ENCODE data around the gene GABRB1.

The GABRB1 gene

GRCh38 chr4:47271291-47271690 lies 239.9 kb downstream of the GABRB1 start:
- H3K4me3 ChIP-seq (IDR thresholded peaks at IDR 0.05; ENCODE audit: insufficient read depth, low read depth, low read length), result no peak overlapping the region
- TF ChIP-seq, protein P1, sequence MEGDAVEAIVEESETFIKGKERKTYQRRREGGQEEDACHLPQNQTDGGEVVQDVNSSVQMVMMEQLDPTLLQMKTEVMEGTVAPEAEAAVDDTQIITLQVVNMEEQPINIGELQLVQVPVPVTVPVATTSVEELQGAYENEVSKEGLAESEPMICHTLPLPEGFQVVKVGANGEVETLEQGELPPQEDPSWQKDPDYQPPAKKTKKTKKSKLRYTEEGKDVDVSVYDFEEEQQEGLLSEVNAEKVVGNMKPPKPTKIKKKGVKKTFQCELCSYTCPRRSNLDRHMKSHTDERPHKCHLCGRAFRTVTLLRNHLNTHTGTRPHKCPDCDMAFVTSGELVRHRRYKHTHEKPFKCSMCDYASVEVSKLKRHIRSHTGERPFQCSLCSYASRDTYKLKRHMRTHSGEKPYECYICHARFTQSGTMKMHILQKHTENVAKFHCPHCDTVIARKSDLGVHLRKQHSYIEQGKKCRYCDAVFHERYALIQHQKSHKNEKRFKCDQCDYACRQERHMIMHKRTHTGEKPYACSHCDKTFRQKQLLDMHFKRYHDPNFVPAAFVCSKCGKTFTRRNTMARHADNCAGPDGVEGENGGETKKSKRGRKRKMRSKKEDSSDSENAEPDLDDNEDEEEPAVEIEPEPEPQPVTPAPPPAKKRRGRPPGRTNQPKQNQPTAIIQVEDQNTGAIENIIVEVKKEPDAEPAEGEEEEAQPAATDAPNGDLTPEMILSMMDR (conservative IDR thresholded peaks at IDR 0.05; ENCODE audit: low read depth, low read length), result no peak

DNA sequence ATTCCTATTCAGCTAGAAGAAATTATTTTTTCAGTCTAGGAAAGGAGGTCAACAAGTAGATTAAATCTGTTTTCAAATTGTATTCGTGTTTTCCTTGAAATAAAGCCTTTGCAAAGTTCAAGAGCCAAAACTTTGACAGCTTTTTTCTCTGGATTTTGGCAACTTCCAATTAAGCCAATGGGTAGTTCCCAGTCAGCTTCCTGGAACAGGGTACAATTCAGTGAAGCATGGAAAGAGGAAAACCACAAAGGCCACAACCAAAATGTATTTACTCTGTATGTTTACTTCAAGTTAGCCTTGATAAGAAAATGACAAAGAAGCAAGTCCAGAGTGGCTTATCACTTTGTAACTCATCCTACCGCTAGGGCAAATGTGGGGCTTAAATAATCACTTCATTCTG lies 243.5 kb downstream of the GABRB1 start:
- no peak overlapping the region for H3K4me2 ChIP-seq
- no peak overlapping the region for H3K4me3 ChIP-seq (IDR thresholded peaks at IDR 0.05; ENCODE audit: insufficient read depth, low read depth, low read length)
- no peak overlapping the region for H3K9ac ChIP-seq
- no peak overlapping the region for H2AFZ ChIP-seq (ENCODE audit: low read depth)
- no peaks in the 10 kb centered on the region for H4K20me1 ChIP-seq (ENCODE audit: insufficient read depth)
- TF ChIP-seq, protein P1 (conservative IDR thresholded peaks at IDR 0.05; ENCODE audit: low read depth, low read length), result no peak
- no peaks in the 10 kb centered on the region for H3K36me3 ChIP-seq (ENCODE audit: insufficient read depth)
- no peaks in the 10 kb centered on the region for H3K79me2 ChIP-seq (ENCODE audit: insufficient read depth, low read depth)
- H3K4me1 ChIP-seq (ENCODE audit: low read depth, poor library complexity, severe bottlenecking), result no peaks in the 10 kb centered on the region
- H3K27ac ChIP-seq, result no peak overlapping the region
- H3K27me3 ChIP-seq (ENCODE audit: insufficient read depth, low read depth), result no peaks in the 10 kb centered on the region

More at GRCh38 chr4:47271291-47271690, 239.9 kb downstream of the GABRB1 start:
- no peaks in the 10 kb centered on the region for H3K4me1 ChIP-seq (ENCODE audit: low read depth, poor library complexity, severe bottlenecking)
- no peaks in the 10 kb centered on the region for H3K27me3 ChIP-seq (ENCODE audit: insufficient read depth, low read depth)
- H3K9ac ChIP-seq, result no peak overlapping the region
- H4K20me1 ChIP-seq (ENCODE audit: insufficient read depth), result no peaks in the 10 kb centered on the region
- H3K4me2 ChIP-seq, result no peak overlapping the region
- no peak overlapping the region for H2AFZ ChIP-seq (ENCODE audit: low read depth)
- no peaks in the 10 kb centered on the region for H3K79me2 ChIP-seq (ENCODE audit: insufficient read depth, low read depth)
- no peaks in the 10 kb centered on the region for H3K36me3 ChIP-seq (ENCODE audit: insufficient read depth)
- H3K27ac ChIP-seq, result no peak overlapping the region

GRCh38 chr4:47275595-47275994 lies 244.2 kb downstream of the GABRB1 start:
- Histone ChIP-seq H3K27me3 (ENCODE audit: insufficient read depth, low read depth) (no peaks in the 10 kb centered on the region), H2AFZ (ENCODE audit: low read depth) (no peak overlapping the region), H3K27ac (no peak overlapping the region), H3K79me2 (ENCODE audit: insufficient read depth, low read depth) (no peaks in the 10 kb centered on the region), H3K4me3 (IDR thresholded peaks at IDR 0.05; ENCODE audit: insufficient read depth, low read depth, low read length) (no peak overlapping the region), H4K20me1 (ENCODE audit: insufficient read depth) (no peaks in the 10 kb centered on the region), H3K4me2 (no peak overlapping the region), H3K4me1 (ENCODE audit: low read depth, poor library complexity, severe bottlenecking) (no peaks in the 10 kb centered on the region), H3K9ac (no peak overlapping the region), H3K36me3 (ENCODE audit: insufficient read depth) (no peaks in the 10 kb centered on the region)
- TF ChIP-seq, protein P1 (conservative IDR thresholded peaks at IDR 0.05; ENCODE audit: low read depth, low read length), result no peak

DNA sequence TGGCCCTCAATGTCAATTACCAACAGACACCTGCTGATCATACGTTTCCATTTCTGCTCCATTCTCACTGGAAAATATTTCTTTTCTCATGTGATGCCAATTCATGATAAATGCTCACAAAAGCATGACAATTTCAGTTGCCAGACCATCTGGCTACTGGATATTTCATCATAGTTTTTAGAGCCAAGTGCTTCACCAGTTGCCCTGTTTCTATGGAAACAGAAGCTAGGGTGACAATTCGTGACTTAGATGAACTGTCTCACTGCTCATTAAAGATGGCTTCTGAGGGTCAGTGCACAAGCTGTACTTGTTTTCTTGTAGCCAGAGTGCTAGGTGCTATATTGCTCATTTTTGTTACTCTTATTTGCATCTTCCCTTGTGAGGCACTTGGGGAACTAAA lies 247.3 kb downstream of the GABRB1 start:
- Histone ChIP-seq H3K4me1 (ENCODE audit: low read depth, poor library complexity, severe bottlenecking) (no peaks in the 10 kb centered on the region), H3K27me3 (ENCODE audit: insufficient read depth, low read depth) (no peaks in the 10 kb centered on the region), H3K4me3 (IDR thresholded peaks at IDR 0.05; ENCODE audit: insufficient read depth, low read depth, low read length) (no peak overlapping the region), H3K36me3 (ENCODE audit: insufficient read depth) (no peaks in the 10 kb centered on the region), H2AFZ (ENCODE audit: low read depth) (no peak overlapping the region), H3K27ac (no peak overlapping the region), H4K20me1 (ENCODE audit: insufficient read depth) (no peaks in the 10 kb centered on the region), H3K9ac (no peak overlapping the region), H3K4me2 (no peak overlapping the region), H3K79me2 (ENCODE audit: insufficient read depth, low read depth) (no peaks in the 10 kb centered on the region)
- TF ChIP-seq, protein P1 (conservative IDR thresholded peaks at IDR 0.05; ENCODE audit: low read depth, low read length), result no peak
